Measurements from ENCODE around the gene GLRX3.
"Not testable (repeated sequence)": the region's sequence is repeated elsewhere in the genome, so short reads cannot be mapped to it uniquely, and the experiment has no call there.

Gene GLRX3

GRCh38 chr10:130111852-130112180, 24.4 kb upstream of the GLRX3 start:
- peak overlapping the region; percentile 90 for H3K27ac ChIP-seq (ENCODE audit: insufficient read depth, low read length, poor library complexity, severe bottlenecking)
- peak overlapping the region; percentile 80 for H3K4me3 ChIP-seq (ENCODE audit: insufficient read depth, low read depth, low read length, poor library complexity, severe bottlenecking)

GRCh38 chr10:130112821-130113220, 23.4 kb upstream of the GLRX3 start:
- no peak overlapping the region for H3K27ac ChIP-seq (ENCODE audit: insufficient read depth, low read length, poor library complexity, severe bottlenecking)
- H3K4me1 ChIP-seq (ENCODE audit: control insufficient read depth, insufficient read depth, low read length, poor library complexity, severe bottlenecking): peaks cover 19% of the 10 kb centered on the region
- H3K27me3 ChIP-seq (replicated peaks; ENCODE audit: control insufficient read depth, insufficient read depth, low read length, poor library complexity, severe bottlenecking): no peaks in the 10 kb centered on the region
- H3K36me3 ChIP-seq (ENCODE audit: control insufficient read depth, insufficient read depth, low read length): no peaks in the 10 kb centered on the region
- no peak for DNase-seq
- H3K9me3 ChIP-seq (ENCODE audit: control insufficient read depth, low read length): no peaks in the 10 kb centered on the region
- no peak overlapping the region for H3K4me3 ChIP-seq (ENCODE audit: insufficient read depth, low read depth, low read length, poor library complexity, severe bottlenecking)

More at GRCh38 chr10:130111852-130112180, 24.4 kb upstream of the GLRX3 start:
- Histone ChIP-seq H3K27me3 (replicated peaks; ENCODE audit: control insufficient read depth, insufficient read depth, low read length, poor library complexity, severe bottlenecking) (no peaks in the 10 kb centered on the region), H3K4me1 (ENCODE audit: control insufficient read depth, insufficient read depth, low read length, poor library complexity, severe bottlenecking) (peaks cover 22% of the 10 kb centered on the region), H3K9me3 (ENCODE audit: control insufficient read depth, low read length) (no peaks in the 10 kb centered on the region), H3K36me3 (ENCODE audit: control insufficient read depth, insufficient read depth, low read length) (no peaks in the 10 kb centered on the region)
- no peak for DNase-seq

GRCh38 chr10:130116942-130117341, 19.2 kb upstream of the GLRX3 start:
- H3K27me3 ChIP-seq (replicated peaks; ENCODE audit: control insufficient read depth, insufficient read depth, low read length, poor library complexity, severe bottlenecking); H3K27ac ChIP-seq (ENCODE audit: insufficient read depth, low read length, poor library complexity, severe bottlenecking); H3K4me1 ChIP-seq (ENCODE audit: control insufficient read depth, insufficient read depth, low read length, poor library complexity, severe bottlenecking); H3K36me3 ChIP-seq (ENCODE audit: control insufficient read depth, insufficient read depth, low read length); H3K4me3 ChIP-seq (ENCODE audit: insufficient read depth, low read depth, low read length, poor library complexity, severe bottlenecking); DNase-seq; H3K9me3 ChIP-seq (ENCODE audit: control insufficient read depth, low read length): not testable (repeated sequence)

- not testable (repeated sequence) for H3K27me3 ChIP-seq (replicated peaks; ENCODE audit: control insufficient read depth, insufficient read depth, low read length, poor library complexity, severe bottlenecking); DNase-seq; H3K4me3 ChIP-seq (ENCODE audit: insufficient read depth, low read depth, low read length, poor library complexity, severe bottlenecking); H3K27ac ChIP-seq (ENCODE audit: insufficient read depth, low read length, poor library complexity, severe bottlenecking); H3K4me1 ChIP-seq (ENCODE audit: control insufficient read depth, insufficient read depth, low read length, poor library complexity, severe bottlenecking); H3K36me3 ChIP-seq (ENCODE audit: control insufficient read depth, insufficient read depth, low read length); H3K9me3 ChIP-seq (ENCODE audit: control insufficient read depth, low read length)
These were observed 18.7 kb upstream of the GLRX3 start for GRCh38 chr10:130117535-130117934.

GRCh38 chr10:130121486-130122079, 14.6 kb upstream of the GLRX3 start:
- no peaks in the 10 kb centered on the region for H3K9me3 ChIP-seq (ENCODE audit: control insufficient read depth, low read length)
- H3K36me3 ChIP-seq (ENCODE audit: control insufficient read depth, insufficient read depth, low read length): no peaks in the 10 kb centered on the region
- H3K4me3 ChIP-seq (ENCODE audit: insufficient read depth, low read depth, low read length, poor library complexity, severe bottlenecking): no peak overlapping the region
- no peaks in the 10 kb centered on the region for H3K27me3 ChIP-seq (replicated peaks; ENCODE audit: control insufficient read depth, insufficient read depth, low read length, poor library complexity, severe bottlenecking)
- H3K4me1 ChIP-seq (ENCODE audit: control insufficient read depth, insufficient read depth, low read length, poor library complexity, severe bottlenecking): no peaks in the 10 kb centered on the region
- H3K27ac ChIP-seq (ENCODE audit: insufficient read depth, low read length, poor library complexity, severe bottlenecking): no peak overlapping the region
- DNase-seq: no peak

GRCh38 chr10:130127364-130128061, 8.7 kb upstream of the GLRX3 start:
- Histone ChIP-seq H3K4me3 (ENCODE audit: insufficient read depth, low read depth, low read length, poor library complexity, severe bottlenecking) (no peak overlapping the region), H3K4me1 (ENCODE audit: control insufficient read depth, insufficient read depth, low read length, poor library complexity, severe bottlenecking) (no peaks in the 10 kb centered on the region), H3K27ac (ENCODE audit: insufficient read depth, low read length, poor library complexity, severe bottlenecking) (no peak overlapping the region), H3K27me3 (replicated peaks; ENCODE audit: control insufficient read depth, insufficient read depth, low read length, poor library complexity, severe bottlenecking) (peaks cover 3% of the 10 kb centered on the region), H3K9me3 (ENCODE audit: control insufficient read depth, low read length) (no peaks in the 10 kb centered on the region), H3K36me3 (ENCODE audit: control insufficient read depth, insufficient read depth, low read length) (no peaks in the 10 kb centered on the region)
- DNase-seq: peak in 2 of 3 donors; percentile 14 to 32

GRCh38 chr10:130128062-130128781, 8.0 kb upstream of the GLRX3 start:
- no peak overlapping the region for H3K4me3 ChIP-seq (ENCODE audit: insufficient read depth, low read depth, low read length, poor library complexity, severe bottlenecking)
- no peak for DNase-seq
- H3K27ac ChIP-seq (ENCODE audit: insufficient read depth, low read length, poor library complexity, severe bottlenecking): no peak overlapping the region
- H3K27me3 ChIP-seq (replicated peaks; ENCODE audit: control insufficient read depth, insufficient read depth, low read length, poor library complexity, severe bottlenecking): peaks cover 3% of the 10 kb centered on the region
- no peaks in the 10 kb centered on the region for H3K4me1 ChIP-seq (ENCODE audit: control insufficient read depth, insufficient read depth, low read length, poor library complexity, severe bottlenecking)
- no peaks in the 10 kb centered on the region for H3K9me3 ChIP-seq (ENCODE audit: control insufficient read depth, low read length)
- H3K36me3 ChIP-seq (ENCODE audit: control insufficient read depth, insufficient read depth, low read length): no peaks in the 10 kb centered on the region

GRCh38 chr10:130128922-130129321, 7.3 kb upstream of the GLRX3 start:
- H3K4me1 ChIP-seq (ENCODE audit: control insufficient read depth, insufficient read depth, low read length, poor library complexity, severe bottlenecking): no peaks in the 10 kb centered on the region
- no peak for DNase-seq
- peaks cover 3% of the 10 kb centered on the region for H3K27me3 ChIP-seq (replicated peaks; ENCODE audit: control insufficient read depth, insufficient read depth, low read length, poor library complexity, severe bottlenecking)
- H3K4me3 ChIP-seq (ENCODE audit: insufficient read depth, low read depth, low read length, poor library complexity, severe bottlenecking): no peak overlapping the region
- H3K9me3 ChIP-seq (ENCODE audit: control insufficient read depth, low read length): no peaks in the 10 kb centered on the region
- no peak overlapping the region for H3K27ac ChIP-seq (ENCODE audit: insufficient read depth, low read length, poor library complexity, severe bottlenecking)
- no peaks in the 10 kb centered on the region for H3K36me3 ChIP-seq (ENCODE audit: control insufficient read depth, insufficient read depth, low read length)

- Histone ChIP-seq H3K27ac (ENCODE audit: insufficient read depth, low read length, poor library complexity, severe bottlenecking) (peak overlapping the region; percentile 78), H3K36me3 (ENCODE audit: control insufficient read depth, insufficient read depth, low read length) (no peaks in the 10 kb centered on the region), H3K9me3 (ENCODE audit: control insufficient read depth, low read length) (no peaks in the 10 kb centered on the region), H3K27me3 (replicated peaks; ENCODE audit: control insufficient read depth, insufficient read depth, low read length, poor library complexity, severe bottlenecking) (no peaks in the 10 kb centered on the region), H3K4me1 (ENCODE audit: control insufficient read depth, insufficient read depth, low read length, poor library complexity, severe bottlenecking) (peaks cover 17% of the 10 kb centered on the region), H3K4me3 (ENCODE audit: insufficient read depth, low read depth, low read length, poor library complexity, severe bottlenecking) (peak overlapping the region; percentile 90)
- no peak for DNase-seq
These were observed 440 bp upstream of the GLRX3 start for GRCh38 chr10:130135676-130136225.

GRCh38 chr10:130137090-130137448, 878 bp downstream of the GLRX3 start:
- peak overlapping the region; percentile 90 for H3K4me3 ChIP-seq (ENCODE audit: insufficient read depth, low read depth, low read length, poor library complexity, severe bottlenecking)
- peak overlapping the region; percentile 78 for H3K27ac ChIP-seq (ENCODE audit: insufficient read depth, low read length, poor library complexity, severe bottlenecking)
- no peak for DNase-seq
- H3K27me3 ChIP-seq (replicated peaks; ENCODE audit: control insufficient read depth, insufficient read depth, low read length, poor library complexity, severe bottlenecking): no peaks in the 10 kb centered on the region
- peaks cover 21% of the 10 kb centered on the region for H3K4me1 ChIP-seq (ENCODE audit: control insufficient read depth, insufficient read depth, low read length, poor library complexity, severe bottlenecking)
- H3K36me3 ChIP-seq (ENCODE audit: control insufficient read depth, insufficient read depth, low read length): no peaks in the 10 kb centered on the region
- H3K9me3 ChIP-seq (ENCODE audit: control insufficient read depth, low read length): no peaks in the 10 kb centered on the region
